NCI-H2227 treated with DMSO at 0.1 percent for 48 hours (cell line): ENCODE results near the gene LDLR.
"Not testable (repeated sequence)": the region's sequence is repeated elsewhere in the genome, so short reads cannot be mapped to it uniquely, and the experiment has no call there.

Experiments
- DNase-seq: peaks from one replicate; lab custom pipeline; 2025; lab: John Stamatoyannopoulos, UW

LDLR gene

DNA sequence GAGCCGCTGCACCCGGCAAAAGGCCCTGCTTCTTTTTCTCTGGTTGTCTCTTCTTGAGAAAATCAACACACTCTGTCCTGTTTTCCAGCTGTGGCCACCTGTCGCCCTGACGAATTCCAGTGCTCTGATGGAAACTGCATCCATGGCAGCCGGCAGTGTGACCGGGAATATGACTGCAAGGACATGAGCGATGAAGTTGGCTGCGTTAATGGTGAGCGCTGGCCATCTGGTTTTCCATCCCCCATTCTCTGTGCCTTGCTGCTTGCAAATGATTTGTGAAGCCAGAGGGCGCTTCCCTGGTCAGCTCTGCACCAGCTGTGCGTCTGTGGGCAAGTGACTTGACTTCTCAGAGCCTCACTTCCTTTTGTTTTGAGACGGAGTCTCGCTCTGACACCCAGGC lies 17.2 kb downstream of the LDLR start:
- no peak for DNase-seq

GRCh38 chr19:11108746-11109145 lies 19.5 kb downstream of the LDLR start:
- no peak for DNase-seq

DNA sequence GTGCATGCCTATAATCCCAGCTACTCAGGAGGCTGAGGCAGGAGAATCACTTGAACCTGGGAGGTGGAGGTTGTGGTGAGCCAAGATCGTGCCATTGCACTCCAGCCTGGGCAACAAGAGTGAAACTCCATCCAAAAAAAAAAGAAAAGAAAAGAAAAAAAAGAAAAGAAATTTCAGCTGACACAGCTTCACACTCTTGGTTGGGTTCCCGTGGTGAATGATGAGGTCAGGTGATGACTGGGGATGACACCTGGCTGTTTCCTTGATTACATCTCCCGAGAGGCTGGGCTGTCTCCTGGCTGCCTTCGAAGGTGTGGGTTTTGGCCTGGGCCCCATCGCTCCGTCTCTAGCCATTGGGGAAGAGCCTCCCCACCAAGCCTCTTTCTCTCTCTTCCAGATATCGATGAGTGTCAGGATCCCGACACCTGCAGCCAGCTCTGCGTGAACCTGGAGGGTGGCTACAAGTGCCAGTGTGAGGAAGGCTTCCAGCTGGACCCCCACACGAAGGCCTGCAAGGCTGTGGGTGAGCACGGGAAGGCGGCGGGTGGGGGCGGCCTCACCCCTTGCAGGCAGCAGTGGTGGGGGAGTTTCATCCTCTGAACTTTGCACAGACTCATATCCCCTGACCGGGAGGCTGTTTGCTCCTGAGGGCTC lies 22.0 kb downstream of the LDLR start:
- DNase-seq: no peak

GRCh38 chr19:11111771-11112144 lies 22.5 kb downstream of the LDLR start:
- DNase-seq: no peak

- DNase-seq: no peak
Observed at GRCh38 chr19:11113140-11113708, 24.0 kb downstream of the LDLR start.

DNA sequence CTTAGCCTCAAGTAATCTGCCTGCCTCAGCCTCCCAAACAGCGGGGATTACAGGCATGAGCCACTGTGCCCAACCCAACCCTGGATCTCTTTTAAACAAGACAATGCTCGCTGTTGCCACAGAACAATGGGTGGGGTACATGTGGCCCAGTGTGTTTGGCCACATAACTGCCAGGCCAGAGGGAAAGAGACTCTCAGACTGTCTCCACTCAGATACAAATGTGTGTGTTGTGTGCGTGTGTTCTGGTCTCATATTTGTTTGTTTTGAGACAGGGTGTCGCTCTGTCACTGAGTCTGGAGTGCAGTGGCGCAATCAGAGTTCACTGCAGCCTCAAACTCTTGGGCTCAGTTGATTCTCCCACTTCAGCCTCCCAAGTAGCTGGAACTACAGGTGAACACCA lies 25.8 kb downstream of the LDLR start:
- DNase-seq: no peak

GRCh38 chr19:11115895-11116446 lies 26.7 kb downstream of the LDLR start:
- DNase-seq: no peak

GRCh38 chr19:11116507-11116906 lies 27.2 kb downstream of the LDLR start:
- DNase-seq: no peak

DNA sequence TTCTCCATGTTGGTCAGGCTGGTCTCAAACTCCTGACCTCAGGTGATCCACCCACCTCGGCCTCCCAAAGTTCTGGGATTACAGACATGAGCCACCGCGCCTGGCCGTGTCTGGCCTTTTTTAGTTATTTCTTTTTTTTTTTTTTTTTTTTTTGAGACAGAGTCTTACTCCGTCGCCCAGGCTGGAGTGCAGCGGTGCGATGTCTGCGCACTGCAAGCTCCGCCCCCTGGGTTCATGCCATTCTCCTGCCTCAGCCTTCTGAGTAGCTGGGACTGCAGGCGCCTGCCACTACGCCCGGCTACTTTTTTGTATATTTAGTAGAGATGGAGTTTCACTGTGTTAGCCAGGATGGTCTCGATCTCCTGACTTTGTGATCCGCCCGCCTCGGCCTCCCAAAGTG lies 32.7 kb downstream of the LDLR start:
- not testable (repeated sequence) for DNase-seq

GRCh38 chr19:11123114-11123513 lies 33.9 kb downstream of the LDLR start:
- DNase-seq: no peak

GRCh38 chr19:11124157-11124556 lies 34.9 kb downstream of the LDLR start:
- not testable (repeated sequence) for DNase-seq

DNA sequence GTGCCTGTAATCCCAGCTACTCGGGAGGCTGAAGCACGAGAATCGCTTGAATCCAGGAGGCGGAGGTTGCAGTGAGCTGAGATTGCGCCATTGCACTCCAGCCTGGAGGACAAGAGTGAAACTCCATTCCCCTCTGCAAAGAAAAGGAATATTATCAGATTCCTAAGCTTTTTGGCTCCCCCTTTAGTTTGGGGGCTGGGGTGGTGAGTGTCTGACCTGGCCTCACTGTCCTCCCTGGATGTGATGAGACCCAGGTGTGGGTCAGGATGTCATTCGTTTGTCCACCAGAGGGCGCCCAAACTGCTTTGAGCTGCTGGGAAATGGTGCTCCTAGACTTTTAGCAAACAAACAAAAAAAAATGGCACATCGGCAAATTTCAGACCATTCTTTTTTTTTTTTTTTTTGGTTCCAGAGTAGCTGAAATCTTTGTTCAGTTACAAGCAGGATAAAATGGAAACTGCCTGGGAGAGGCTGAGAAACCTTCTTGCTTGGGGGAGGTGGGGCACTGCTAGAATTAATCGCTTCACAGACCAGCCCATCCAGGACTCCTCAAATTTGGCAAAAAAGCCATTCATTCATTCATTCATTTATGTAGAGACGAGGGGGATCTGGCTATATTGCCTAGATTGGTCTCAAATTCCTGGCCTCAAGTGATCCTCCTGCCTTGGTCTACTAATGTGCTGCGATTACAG lies 36.9 kb downstream of the LDLR start:
- peak; percentile 4 for DNase-seq

GRCh38 chr19:11127905-11128304 lies 38.6 kb downstream of the LDLR start:
- no peak for DNase-seq

- DNase-seq: peak; percentile 31
Observed at GRCh38 chr19:11130824-11131455, 41.7 kb downstream of the LDLR start.

- DNase-seq: no peak
Observed at GRCh38 chr19:11131471-11131870, 42.2 kb downstream of the LDLR start.

DNA sequence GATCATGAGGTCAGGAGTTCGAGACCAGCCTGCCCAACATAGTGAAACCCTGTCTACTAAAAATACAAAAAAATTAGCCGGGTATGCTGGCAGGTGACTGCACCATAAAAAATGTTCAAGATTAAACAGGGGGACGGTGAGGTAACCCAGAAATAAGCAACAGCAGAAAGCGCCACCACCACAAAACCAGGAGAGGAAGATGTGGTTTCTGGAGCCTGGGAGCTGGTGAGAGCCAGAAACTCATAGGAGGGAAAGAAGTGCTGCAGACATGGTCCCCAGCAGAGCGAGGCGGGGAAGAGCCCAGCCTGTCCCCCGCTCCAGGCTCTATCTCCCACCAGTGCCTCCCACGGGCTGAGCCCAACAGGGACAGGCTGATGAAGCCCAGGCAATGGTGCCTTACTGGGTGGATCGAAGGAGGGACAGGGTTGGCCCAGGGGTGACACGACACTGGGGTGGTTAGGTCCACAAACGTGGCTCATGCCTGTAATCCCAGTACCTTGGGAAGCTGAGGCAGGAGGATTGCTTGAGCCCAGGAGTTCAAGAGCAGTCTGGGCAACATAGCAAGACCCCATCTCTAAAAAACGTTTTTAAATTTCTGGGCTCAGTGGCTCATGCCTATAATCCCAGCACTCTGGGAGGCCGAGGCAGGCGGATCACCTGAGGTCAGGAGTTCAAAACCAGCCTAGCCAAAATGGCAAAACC lies 47.3 kb downstream of the LDLR start:
- DNase-seq: no peak

- DNase-seq: peak; percentile 64
Observed at GRCh38 chr19:11137542-11138384, 48.5 kb downstream of the LDLR start.

DNA sequence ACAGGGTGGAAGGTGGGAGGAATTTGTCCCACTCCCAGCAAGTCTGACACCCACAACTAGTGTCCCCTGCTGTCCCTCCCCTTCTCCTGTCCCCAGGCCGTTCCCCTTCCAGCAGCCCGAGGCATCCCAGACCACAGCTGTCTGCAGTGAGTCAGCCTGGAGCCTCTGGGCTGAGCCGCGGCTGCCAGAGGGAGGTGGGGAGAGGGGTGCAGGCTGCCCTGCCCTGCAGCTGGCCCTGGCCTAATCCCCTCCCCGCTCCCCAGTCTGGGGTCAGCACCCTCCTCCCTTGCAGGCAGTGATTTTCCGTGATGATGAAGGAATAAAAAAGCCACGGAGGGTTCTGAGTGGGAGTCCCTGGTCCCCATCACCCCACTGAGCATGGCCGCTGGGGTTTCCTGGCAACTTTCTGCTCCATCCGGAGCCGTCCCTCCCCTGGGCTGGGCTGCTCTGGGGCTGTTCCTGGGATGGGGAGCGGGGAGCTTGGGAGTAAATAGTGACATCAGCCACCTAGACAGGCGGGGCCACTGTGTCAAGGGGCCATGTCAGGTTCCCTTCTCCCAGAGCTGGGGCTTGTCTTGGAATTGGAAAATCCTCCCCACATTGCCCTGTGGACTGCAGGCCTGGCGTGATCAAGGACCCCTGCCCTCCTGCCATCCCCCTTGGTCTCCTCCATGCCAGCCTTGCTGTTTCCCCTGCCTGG lies 49.5 kb downstream of the LDLR start:
- no peak for DNase-seq

GRCh38 chr19:11140023-11140538 lies 50.8 kb downstream of the LDLR start:
- DNase-seq: not testable (repeated sequence)

GRCh38 chr19:11140896-11141295 lies 51.6 kb downstream of the LDLR start:
- DNase-seq: no peak
